GM12878 (cell line): Measurements from ENCODE around the gene IRF2. TPM values are rescaled to one million over a fixed set of nuclear protein-coding genes. Genes with fewer than 3 reads are reported as not detected.

Source experiments
- EED ChIP-seq: sonication (generic); IDR thresholded peaks from 2 replicates; pipeline ENCODE4 v1.6.1; 2016; ENCODE audit warnings: antibody characterized with exemption, low read depth
- ESRRA ChIP-seq: IDR thresholded peaks from 2 replicates; pipeline ENCODE4 v1.6.1; 2012; ENCODE audit warnings: mild to moderate bottlenecking, low read length, improper control_type of control experiment
- LARP7 ChIP-seq: fragments of 450-650 bp; IDR thresholded peaks from 2 replicates; pipeline ENCODE4 v1.6.1; 2017; ENCODE audit warnings: mild to moderate bottlenecking
- RAD51 ChIP-seq: fragments of 450-650 bp; IDR thresholded peaks from 2 replicates; pipeline ENCODE4 v1.6.1; 2016; ENCODE audit warnings: moderate library complexity, mild to moderate bottlenecking, inconsistent platforms
- RB1 ChIP-seq: fragments of 450-650 bp; formaldehyde crosslinking; IDR thresholded peaks from 2 replicates; pipeline ENCODE4 v1.6.1; 2017; ENCODE audit warnings: mild to moderate bottlenecking, borderline replicate concordance
- SMAD5 ChIP-seq: IDR thresholded peaks from 2 replicates; pipeline ENCODE4 v1.6.1; 2016; ENCODE audit warnings: antibody characterized with exemption, low read depth
- TCF7 ChIP-seq: IDR thresholded peaks from 2 replicates; pipeline ENCODE4 v1.6.1; 2014; ENCODE audit warnings: antibody characterized with exemption, borderline replicate concordance
- polyA plus RNA-seq, 11 experiments: library from polyadenylated mRNA; depleted of rRNA in 4 of 11; unstranded in 6 of 11; stranded (reverse) in 5 of 11; fragments of >200 nt; fragmentation: Nextera tagmentation in 4 of 11; fragmentation: Illumina TruSeq in 1 of 11; extraction: Ambion mirVana in 4 of 11; extraction: Trizol in 1 of 11; gene quantifications; 1 replicate in 1 of 11; 2 replicates in 10 of 11; pipeline versions ENCODE4 v1.2.1 to v1.2.3, GENCODE V29; 2011 to 2016; ENCODE audit warnings: inconsistent platforms in 2 of 11, missing spikeins in 2 of 11, low read depth in 1 of 11
- total RNA-seq, 4 experiments: library from RNA; depleted of rRNA in 3 of 4; stranded (reverse); fragments of >200 nt in 3 of 4; fragmentation: Illumina TruSeq in 1 of 4; extraction: Trizol in 1 of 4; gene quantifications; 2 replicates each; pipeline versions ENCODE4 v1.2.1 to v1.2.3, GENCODE V29; 2013 to 2021
- TF ChIP-seq, protein P1 (sequence below): fragments of 450-650 bp; formaldehyde crosslinking; IDR thresholded peaks from 2 replicates; pipeline ENCODE4 v1.4.0; 2022; ENCODE audit warnings: mild to moderate bottlenecking, moderate library complexity
- TF ChIP-seq, protein P2 (sequence below): IDR thresholded peaks from 2 replicates; pipeline ENCODE4 v1.6.1; 2012; ENCODE audit warnings: low read length, inconsistent platforms

IRF2 gene
- total and polyA plus RNA-seq, 10 of the 15 experiments (the other 5 are each of a cell fraction or from before 2014, with no cell fraction given) = 45.1 to 99.3 (median 58.9) TPM

DNA sequence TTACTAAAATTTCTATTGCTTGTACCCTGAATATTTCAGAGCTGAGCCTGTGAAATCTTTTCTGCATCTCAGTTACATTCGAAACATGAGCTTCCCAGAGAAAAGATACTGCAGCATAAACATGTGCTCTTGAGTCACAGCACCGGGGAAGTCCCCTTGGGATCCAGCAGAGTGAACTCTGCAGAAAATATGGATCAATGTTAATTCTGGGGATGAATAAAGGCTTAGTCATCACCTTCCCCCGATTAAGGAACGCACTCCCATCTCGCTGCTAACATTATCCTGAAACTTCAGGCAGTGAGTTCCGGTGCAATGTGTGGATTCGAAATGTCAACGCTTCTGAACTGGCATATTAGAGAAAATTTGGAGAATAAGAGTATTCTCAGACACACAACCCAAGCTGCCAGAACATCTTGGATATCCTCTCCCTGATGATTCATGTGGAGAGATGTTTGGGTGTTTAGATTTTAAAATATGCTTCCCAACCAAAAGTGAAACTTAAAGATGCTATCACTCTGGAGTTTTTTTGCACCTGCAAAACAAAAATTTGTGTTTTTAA is 90.8 kb downstream of the IRF2 start (continued):
- TF ChIP-seq, protein P1, sequence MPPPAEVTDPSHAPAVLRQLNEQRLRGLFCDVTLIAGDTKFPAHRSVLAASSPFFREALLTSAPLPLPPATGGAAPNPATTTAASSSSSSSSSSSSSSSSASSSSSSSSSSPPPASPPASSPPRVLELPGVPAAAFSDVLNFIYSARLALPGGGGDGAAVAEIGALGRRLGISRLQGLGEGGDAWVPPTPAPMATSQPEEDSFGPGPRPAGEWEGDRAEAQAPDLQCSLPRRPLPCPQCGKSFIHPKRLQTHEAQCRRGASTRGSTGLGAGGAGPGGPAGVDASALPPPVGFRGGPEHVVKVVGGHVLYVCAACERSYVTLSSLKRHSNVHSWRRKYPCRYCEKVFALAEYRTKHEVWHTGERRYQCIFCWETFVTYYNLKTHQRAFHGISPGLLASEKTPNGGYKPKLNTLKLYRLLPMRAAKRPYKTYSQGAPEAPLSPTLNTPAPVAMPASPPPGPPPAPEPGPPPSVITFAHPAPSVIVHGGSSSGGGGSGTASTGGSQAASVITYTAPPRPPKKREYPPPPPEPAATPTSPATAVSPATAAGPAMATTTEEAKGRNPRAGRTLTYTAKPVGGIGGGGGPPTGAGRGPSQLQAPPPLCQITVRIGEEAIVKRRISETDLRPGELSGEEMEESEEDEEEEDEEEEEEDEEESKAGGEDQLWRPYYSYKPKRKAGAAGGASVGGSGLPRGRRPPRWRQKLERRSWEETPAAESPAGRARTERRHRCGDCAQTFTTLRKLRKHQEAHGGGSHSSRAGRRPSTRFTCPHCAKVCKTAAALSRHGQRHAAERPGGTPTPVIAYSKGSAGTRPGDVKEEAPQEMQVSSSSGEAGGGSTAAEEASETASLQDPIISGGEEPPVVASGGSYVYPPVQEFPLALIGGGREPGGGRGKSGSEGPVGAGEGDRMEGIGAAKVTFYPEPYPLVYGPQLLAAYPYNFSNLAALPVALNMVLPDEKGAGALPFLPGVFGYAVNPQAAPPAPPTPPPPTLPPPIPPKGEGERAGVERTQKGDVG (CRISPR knock-in tag) = no peak
- no peak for TF ChIP-seq TCF7
- TF ChIP-seq ESRRA = no peak
- TF ChIP-seq SMAD5 = 0 out of 2 replicates have a peak, but pooled peaks have one; percentile 1
- TF ChIP-seq RB1 = no peak
- TF ChIP-seq, protein P2, sequence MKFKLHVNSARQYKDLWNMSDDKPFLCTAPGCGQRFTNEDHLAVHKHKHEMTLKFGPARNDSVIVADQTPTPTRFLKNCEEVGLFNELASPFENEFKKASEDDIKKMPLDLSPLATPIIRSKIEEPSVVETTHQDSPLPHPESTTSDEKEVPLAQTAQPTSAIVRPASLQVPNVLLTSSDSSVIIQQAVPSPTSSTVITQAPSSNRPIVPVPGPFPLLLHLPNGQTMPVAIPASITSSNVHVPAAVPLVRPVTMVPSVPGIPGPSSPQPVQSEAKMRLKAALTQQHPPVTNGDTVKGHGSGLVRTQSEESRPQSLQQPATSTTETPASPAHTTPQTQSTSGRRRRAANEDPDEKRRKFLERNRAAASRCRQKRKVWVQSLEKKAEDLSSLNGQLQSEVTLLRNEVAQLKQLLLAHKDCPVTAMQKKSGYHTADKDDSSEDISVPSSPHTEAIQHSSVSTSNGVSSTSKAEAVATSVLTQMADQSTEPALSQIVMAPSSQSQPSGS = no peak
- no peak for TF ChIP-seq RAD51
- TF ChIP-seq LARP7 = no peak
- TF ChIP-seq EED = peak; percentile 37; the same call in 1 of the 2 replicates
